SKM-1 treated with dmso at 0.1 percent for 144 hours (cell line): ENCODE results near the gene KCNT1.

Experiments
- DNase-seq: peaks from one replicate; lab custom pipeline; 2025; ENCODE audit not compliant: unreplicated experiment; lab: John Stamatoyannopoulos, UW

KCNT1 gene

GRCh38 chr9:135698767-135699166 lies 3.2 kb upstream of the KCNT1 start:
- no peak for DNase-seq

DNA sequence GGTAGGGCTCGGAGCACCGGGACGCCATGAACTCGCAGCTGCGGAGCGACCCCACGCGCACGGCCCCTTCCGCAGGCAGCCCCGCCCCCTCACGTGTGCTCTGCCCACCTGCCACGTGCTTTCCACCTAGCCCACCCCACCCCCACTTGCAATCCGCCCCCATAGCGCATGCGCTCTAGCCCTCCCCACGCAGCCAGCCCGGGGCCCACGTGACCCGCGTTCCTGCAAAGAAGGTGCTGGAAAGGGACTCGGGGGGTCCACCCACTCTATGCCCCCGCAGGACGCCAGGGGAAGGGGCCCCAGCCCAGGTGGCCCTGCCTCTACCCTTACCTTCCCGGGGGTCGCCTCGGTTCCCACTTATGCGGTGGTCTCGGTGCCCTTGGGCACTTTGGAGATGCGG lies 2.5 kb upstream of the KCNT1 start, which contains the start of gene SOHLH1:
SOHLH1 (minus strand) TSS at position 42 of the 400 bp plus-strand sequence; CDS start at position 28, 14 bp downstream.
- DNase-seq, result no peak

DNA sequence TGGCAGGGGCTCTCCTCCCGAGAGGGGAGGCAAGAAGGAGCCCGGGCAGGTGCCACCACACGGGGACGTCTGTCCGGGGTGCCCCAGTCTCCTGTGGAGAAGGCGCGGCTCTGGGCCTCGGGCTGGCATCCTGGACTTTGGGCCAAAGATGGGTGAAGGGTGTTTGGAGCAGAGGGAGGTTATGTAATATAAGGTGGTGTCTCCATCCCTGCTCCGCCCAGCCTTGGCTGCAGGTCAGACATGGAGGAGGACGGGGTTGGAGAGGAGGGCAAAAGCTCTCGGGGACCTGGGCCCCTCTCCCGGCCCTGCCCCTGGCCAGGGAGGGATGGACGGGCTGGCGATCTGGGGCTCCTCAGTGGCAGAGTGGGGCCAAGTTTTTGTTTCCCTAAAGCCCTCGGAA lies 1.5 kb upstream of the KCNT1 start:
- DNase-seq, result no peak

DNA sequence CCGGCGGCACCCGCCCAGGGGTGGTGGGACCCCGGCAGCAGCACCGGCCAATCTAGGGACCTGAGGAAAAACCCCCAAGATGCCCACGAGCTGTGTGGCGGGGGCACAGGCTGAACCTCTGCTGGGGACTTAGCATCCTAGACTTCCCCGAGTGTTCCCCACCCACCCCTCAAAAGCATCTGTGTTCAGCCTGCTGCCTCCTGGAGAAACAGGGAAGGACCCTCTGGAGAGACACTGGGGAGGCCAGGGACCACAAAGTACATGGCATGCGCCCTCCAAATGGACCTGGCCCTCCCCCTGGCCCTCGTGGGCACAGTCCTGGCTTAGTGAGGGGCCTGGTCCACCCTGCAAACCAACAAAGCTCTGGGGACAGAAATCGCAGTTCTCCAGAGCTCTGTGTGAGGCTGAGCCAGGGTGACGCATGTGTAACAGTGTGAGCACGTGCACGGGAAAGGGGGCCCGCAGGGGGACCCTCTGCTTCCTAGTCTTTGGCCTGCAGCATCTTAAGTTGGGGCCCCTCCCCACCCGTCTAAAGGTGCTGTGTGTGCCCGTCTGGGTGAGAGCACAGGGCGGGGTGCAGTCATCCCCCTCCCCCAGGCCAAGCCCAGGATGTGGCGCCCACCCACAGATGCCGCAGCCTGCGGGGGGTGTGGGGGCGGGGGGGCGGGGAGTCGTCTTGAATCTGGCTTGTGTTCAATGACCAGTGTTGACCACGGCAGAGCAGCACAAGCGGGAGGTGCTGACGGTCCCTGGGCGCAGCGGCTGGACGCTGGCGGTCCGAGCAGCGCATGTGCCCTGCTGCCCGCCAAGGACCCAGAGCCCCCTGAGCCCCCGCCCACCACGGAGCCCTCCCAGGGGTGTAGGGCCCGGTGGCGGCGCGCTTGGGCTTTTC lies 672 bp upstream of the KCNT1 start:
- no peak for DNase-seq

DNA sequence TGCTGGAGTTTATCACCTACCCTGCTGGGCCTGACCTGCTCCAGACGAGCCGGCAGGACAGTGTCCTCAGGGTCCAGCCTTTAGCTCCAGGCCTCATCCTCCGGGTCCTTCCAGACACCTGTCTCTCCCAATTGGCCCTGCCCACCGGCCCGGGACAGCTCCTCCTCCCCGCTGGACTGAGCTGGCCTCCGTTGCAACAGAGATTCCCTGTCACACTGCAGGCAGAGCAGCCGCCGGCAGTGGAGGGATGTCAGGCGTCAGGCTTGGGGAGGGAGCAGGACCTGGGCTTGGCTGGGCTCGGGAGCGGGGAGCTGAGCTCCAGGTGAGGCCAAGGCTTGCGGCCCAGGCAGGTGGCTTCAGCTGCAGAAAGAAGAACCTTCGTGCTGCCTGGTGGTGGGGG lies 1.7 kb downstream of the KCNT1 start:
- no peak for DNase-seq

DNA sequence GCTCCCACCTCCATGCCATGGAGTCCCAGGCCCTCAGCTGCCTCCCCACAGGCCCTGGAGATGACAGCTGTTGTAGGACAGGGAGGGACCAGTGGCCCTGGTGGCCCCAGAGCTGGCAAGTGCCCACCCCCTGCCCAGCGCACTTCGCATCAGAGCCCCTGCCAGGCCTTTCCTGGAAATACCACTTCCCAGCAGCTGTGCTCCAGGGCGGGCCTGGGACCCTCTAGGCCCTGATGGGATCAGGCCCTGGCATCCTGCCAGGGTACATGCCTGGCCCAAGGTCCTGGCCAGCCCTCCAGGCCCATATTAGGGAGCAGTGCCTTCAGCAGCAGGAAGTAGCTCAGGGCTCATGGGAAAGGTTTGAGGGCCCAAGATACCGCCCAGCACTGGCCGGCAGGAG lies 2.5 kb downstream of the KCNT1 start:
- DNase-seq, result no peak

DNA sequence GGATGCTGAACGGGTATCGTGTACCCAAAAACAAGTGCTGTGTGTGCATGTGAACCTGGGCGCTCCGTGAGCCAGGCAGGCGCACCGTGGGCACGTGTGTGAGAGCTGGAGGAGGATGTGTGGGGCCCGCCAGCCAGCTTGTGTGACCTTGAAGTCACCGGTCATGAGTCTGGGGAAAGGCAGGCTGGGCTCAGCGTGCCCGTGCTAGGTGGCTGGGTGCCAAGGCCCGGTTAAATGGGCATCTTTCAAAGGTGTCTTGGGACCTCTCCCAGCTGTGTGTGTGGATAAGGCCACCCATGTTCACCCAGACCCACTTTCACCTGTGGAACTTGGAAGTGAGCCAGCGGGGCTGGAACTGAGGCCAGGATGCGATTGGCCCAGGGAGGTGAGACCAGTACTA lies 3.4 kb downstream of the KCNT1 start:
- DNase-seq, result no peak

- DNase-seq, result no peak
Observed at GRCh38 chr9:135706288-135706687, 4.3 kb downstream of the KCNT1 start.

DNA sequence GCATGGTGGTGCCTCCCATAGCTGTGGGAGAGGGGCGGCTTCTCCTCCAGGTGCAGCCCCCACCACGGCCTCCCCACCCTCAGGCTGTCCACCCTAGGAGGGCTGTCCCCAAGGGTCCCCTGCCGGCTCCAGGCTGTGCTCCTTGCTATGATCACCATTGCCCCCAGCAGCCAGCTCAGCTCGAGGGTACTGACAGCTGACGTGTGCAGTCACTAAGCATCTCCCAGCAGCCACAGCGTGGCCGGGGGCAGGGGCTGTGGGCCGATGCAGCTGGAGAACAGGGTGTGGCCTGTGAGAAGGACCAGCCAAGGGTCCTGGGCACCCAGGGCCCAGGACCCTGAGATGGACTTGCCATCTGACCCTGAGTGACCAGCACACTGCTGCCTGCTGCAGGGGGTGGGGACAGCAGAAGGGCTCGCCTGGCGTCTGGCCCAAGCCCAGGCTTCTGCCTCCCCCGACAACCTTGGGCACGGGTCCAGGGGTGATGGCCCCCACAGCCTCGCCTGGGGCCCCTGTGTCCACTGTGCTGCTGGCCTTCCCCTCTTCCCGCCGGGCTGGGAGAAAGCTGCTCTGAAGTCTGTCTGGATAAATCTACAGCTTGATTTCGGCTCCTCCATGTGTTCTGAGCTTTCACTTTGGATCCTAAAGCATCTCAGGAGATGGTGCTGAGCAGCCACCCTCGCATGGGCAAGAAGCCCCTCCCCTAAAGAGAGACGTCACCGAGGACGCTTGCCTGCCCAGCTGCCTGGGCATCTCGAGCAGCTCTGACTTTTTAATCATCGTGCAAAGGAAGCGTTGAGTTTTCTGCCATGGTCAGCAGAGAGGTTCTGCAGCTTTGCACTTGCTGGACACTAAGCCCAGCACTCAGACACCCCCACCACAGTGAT lies 5.5 kb downstream of the KCNT1 start:
- no peak for DNase-seq

DNA sequence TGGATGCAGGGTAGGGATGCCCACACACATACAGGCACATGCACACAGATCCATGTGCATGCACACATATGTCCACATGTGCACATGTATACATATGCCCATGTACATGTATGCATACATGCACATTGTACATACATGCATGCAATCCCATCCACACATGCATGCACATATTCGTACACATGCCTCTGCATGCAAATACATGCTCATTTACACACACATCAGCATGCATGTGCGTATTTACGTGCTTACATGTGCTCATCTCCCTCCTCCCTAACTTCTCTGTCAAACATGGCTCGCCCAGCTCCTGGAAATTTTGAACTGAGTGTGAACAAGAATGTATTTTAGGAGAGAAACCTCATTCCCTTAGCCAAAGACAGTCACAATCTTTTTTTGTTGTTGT lies 6.2 kb downstream of the KCNT1 start:
- no peak for DNase-seq

DNA sequence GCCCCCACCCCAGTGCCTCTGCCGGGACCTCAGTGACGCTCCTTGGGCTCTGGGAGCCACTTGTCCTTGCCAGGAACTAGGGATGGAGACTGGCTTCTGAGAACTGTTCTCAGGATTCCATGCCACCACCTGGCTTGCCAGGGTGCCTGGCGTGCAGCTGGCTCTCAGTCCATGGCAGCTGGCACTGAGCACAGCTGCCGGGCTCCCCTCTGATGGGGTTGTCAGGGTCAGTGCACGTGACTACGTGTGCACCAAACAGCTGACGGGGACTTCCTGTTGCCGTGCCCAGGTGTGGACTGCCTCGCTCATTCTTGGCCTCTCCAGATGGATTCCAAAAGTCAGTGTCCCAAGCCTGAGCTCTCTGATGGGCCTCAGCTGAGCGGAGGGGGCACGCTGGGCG lies 9.4 kb downstream of the KCNT1 start:
- no peak for DNase-seq

- DNase-seq, result no peak
Observed at GRCh38 chr9:135711881-135712280, 9.9 kb downstream of the KCNT1 start.

DNA sequence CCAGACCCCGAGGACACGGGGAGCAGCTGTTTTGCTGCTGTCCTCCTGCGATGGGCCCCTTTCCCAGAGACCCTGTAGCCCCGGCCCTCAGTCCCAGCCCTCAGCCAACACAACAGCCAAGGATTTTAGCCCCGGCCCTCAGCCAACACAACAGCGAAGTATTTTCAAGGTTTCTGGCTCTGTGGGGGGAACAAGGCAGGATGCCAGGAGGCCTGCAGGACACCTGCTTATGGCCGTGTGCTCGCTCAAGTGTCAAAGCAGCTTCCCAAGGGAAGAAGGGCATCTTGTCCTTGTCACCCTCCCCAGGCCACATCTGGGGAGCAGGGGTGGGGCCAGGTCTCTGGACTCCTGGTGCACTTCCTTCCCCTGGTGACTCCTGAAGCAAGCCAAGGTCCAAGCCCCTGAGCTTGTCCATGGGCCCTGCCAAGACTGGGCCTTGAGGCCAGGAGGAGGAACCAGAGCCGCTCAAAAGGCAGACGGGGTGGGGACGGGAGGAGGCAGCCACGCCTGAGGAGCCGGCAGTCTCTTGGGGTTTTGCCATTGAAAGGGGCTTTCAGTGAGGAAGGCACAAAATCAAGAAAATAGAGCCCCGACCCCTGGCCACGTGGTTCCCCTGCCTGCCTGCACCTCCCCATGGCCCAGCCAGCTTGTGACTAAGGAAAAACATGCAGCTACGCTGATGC lies 10.8 kb downstream of the KCNT1 start:
- no peak for DNase-seq

DNA sequence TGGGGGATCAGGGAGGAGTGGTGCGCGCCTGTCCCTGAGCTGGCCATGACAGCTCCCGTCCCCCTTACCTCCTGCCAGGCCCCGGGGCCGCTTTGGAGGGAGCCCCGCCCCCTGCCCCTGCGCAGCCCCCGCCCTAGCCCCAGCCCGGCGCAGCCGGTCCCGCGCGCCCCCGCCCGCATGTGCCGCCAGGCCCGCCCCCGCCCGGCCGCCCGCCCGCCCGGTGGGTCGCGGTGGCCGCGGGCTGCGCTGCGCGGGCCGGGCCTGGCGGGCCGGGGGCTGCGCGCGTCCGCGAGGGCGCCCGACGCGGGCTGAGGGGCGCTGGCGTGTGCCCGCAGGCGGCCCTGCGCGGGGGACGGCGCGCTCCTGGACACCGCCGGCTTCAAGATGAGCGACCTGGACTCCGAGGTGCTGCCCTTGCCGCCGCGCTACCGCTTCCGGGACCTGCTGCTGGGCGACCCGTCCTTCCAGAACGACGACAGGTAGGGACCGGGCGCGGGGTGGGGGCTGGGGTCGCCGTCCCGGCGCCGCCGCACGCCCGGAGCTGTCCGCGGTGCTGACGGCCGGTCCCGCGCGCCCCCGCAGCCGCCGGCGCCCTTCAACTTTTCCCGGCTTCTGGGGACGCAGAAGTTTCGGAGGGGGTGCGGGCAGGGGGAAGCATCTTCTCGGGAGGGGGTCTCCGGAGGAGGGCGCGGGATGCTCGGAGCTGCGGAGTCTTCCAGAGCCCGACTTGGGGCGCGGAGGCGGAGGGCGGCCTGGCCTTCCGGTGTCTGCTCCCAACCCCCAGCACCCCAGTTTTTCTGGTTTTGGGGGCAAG lies 12.5 kb downstream of the KCNT1 start:
- DNase-seq, result no peak

DNA sequence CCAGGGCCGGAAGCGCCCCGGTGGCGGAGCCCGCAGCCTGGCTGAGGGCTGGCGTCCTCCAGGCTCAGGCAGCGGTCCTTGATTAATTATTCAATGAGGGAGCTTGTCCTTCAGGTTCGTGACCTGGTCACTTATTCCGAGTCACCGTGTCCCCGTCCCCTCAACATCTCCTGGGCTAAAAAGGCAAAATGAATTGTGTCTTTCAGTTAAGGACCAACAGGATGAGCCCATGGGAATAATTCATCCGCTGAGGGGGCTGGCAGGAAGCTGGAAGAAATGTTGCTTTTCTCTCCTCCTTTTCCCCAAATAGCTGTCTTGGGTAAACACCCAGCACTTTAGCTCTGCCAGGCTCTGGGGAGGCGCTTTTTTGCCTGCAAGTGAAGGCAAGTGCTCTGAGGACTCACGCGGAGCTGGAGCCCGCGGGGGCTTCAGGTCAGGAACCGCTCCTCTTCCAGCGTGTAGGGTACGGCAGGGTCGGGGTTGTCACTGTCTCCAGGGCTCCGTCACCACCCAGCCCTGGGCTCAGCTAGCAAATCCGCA lies 13.1 kb downstream of the KCNT1 start:
- no peak for DNase-seq

- no peak for DNase-seq
Observed at GRCh38 chr9:135716045-135716444, 14.1 kb downstream of the KCNT1 start.

- DNase-seq, result no peak
Observed at GRCh38 chr9:135717410-135717809, 15.4 kb downstream of the KCNT1 start.

DNA sequence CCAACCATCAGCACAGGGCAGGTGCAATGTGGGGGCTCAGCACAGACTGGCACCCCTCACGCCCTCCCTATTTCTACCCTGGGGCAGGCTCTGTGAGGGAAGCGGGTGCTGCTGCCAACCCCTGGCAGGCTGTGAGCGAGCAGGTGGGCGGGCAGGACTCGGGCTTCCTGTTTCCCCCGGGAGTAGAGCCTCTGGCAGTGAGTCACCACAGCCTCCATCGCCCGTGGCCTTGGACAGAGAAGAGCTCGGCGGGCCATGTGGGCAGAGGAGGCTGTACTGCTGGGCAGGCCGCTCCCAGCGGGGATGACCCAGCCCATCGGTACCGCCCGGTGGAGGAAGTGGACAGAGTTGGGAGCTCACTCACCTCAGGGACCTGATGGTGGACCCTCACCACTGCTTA lies 16.6 kb downstream of the KCNT1 start:
- no peak for DNase-seq

- DNase-seq, result no peak
Observed at GRCh38 chr9:135719472-135719871, 17.5 kb downstream of the KCNT1 start.

DNA sequence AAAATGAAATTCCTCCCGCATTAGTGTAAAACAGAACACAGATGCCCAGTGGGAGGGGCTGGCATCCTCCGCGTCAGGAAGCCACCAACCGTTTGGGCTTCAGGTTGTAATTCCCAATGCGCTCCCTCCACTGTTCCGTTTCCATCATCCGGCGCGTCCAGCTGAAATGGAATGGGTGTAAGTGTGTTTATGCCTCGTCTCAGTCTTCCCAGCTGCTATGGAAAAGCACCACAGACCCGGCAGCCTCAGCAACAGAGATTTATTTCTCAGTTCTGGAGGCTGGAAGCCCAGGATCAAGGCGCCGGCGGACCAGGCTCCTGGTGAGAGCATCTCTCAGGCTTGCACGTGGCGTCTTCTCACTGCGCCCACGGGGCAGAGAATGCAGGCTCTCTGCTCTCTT lies 20.4 kb downstream of the KCNT1 start:
- DNase-seq, result no peak
